Epidermal melanocyte (primary cell): ENCODE measurements around the gene CDKN3.
"Not testable (repeated sequence)": the region's sequence is repeated elsewhere in the genome, so short reads cannot be mapped to it uniquely, and the experiment has no call there.

ENCODE experiments used
- DNase-seq: peaks from one replicate; pipeline ENCODE4 v3.0.0; 2011; ENCODE audit warnings: low spot score; ENCODE audit not compliant: insufficient read length

The CDKN3 gene

GRCh38 chr14:54455363-54455762, 58.6 kb downstream of the CDKN3 start:
- DNase-seq = no peak

GRCh38 chr14:54456820-54457608, 60.2 kb downstream of the CDKN3 start:
- not testable (repeated sequence) for DNase-seq

- no peak for DNase-seq
Measured at GRCh38 chr14:54457609-54457996, 60.8 kb downstream of the CDKN3 start.

GRCh38 chr14:54458536-54458935, 61.7 kb downstream of the CDKN3 start:
- not testable (repeated sequence) for DNase-seq

- no peak for DNase-seq
Measured at GRCh38 chr14:54459106-54459505, 62.3 kb downstream of the CDKN3 start.

GRCh38 chr14:54462048-54462447, 65.2 kb downstream of the CDKN3 start:
- DNase-seq = no peak

GRCh38 chr14:54465654-54466053, 68.8 kb downstream of the CDKN3 start:
- DNase-seq = no peak

GRCh38 chr14:54467280-54467679, 70.5 kb downstream of the CDKN3 start:
- no peak for DNase-seq
